Sigmoid colon (tissue), 7 donors: ENCODE data around the gene GPC1. TPM values are rescaled to one million over a fixed set of nuclear protein-coding genes. Genes with fewer than 3 reads are reported as not detected.

Experiments
- DNase-seq: peaks from one replicate; pipeline ENCODE4 v3.0.0-alpha.2; 2019
- H3K27ac ChIP-seq, 4 donors: fragments of 200-600 bp; sonication (generic); one replicate each; pipeline ENCODE4 v1.5.1; 2016 to 2019; ENCODE audit warnings: mild to moderate bottlenecking in 1 of 4
- H3K27me3 ChIP-seq, 3 donors: fragments of 200-600 bp; sonication (generic); one replicate each; pipeline ENCODE4 v1.5.1; 2019; ENCODE audit warnings: mild to moderate bottlenecking in 1 of 3
- H3K36me3 ChIP-seq, 4 donors: fragments of 200-600 bp; sonication (generic); one replicate each; pipeline ENCODE4 v1.5.1; 2016 to 2019
- H3K4me1 ChIP-seq, 4 donors: fragments of 200-600 bp; sonication (generic); one replicate each; pipeline ENCODE4 v1.5.1; 2017 to 2019
- H3K4me3 ChIP-seq, 4 donors: fragments of 200-600 bp; sonication (generic); one replicate each; pipeline ENCODE4 v1.5.1; 2017 to 2019; ENCODE audit warnings: mild to moderate bottlenecking in 2 of 4, moderate library complexity in 1 of 4
- H3K9me3 ChIP-seq, 4 donors: fragments of 200-600 bp in 3 of 4; sonication (generic) in 3 of 4; one replicate each; pipeline versions ENCODE4 v1.5.1 to v1.6.1; 2013 to 2019
- CTCF ChIP-seq, 4 experiments: fragments of 450-650 bp in 3 of 4; fragments of 200-600 bp in 1 of 4; IDR thresholded peaks; one replicate each; pipeline ENCODE4 v1.5.1; 2016 to 2019; ENCODE audit warnings: antibody characterized with exemption in 4 of 4, mild to moderate bottlenecking in 3 of 4, moderate library complexity in 2 of 4
- EP300 ChIP-seq, 4 donors: sonication (generic); formaldehyde crosslinking; IDR thresholded peaks; one replicate each; pipeline ENCODE4 v1.6.1; 2017; ENCODE audit warnings: antibody characterized with exemption in 4 of 4
- POLR2A ChIP-seq, 2 donors: fragments of 450-650 bp; IDR thresholded peaks; one replicate each; pipeline ENCODE4 v1.6.1; 2016; ENCODE audit warnings: antibody characterized with exemption in 2 of 2, mild to moderate bottlenecking in 2 of 2, moderate library complexity in 2 of 2
- POLR2AphosphoS5 ChIP-seq, 4 donors: sonication (generic); formaldehyde crosslinking; IDR thresholded peaks; one replicate each; pipeline ENCODE4 v1.6.1; 2017; ENCODE audit warnings: antibody characterized with exemption in 4 of 4
- WGBS, 2 donors: extraction: QIAGEN DNeasy Blood & Tissue Kit; methylation state at CpG; one replicate each; pipeline ENCODE4 v1.1.7; 2013; 5-methylcytosine and 5-hydroxymethylcytosine counted together
- intact Hi-C: fragments of 100-400 bp; cut with DNase I; formaldehyde crosslinking; loops from one replicate; pipeline ENCODE4 v1.15.1; 2023
- polyA plus RNA-seq, 3 donors: library from polyadenylated mRNA; stranded (reverse); fragments of 200-250 nt; gene quantifications; one replicate each; pipeline ENCODE4 v1.2.3, GENCODE V29; 2013
- total RNA-seq, 4 donors: library from RNA; depleted of rRNA; stranded (reverse); fragments of >200 nt; gene quantifications; one replicate each; pipeline ENCODE4 v1.1.0, GENCODE V29; 2016
- donor health status: healthy with polysubstance abuse.
- donor health status: Bipolar disorder and iron deficiency.
- donor health status: healthy.

The GPC1 gene
- total and polyA plus RNA-seq, 7 donors = 3.0 to 30.7 (median 15.8) TPM

- no peaks in the 10 kb centered on the region for H3K9me3 ChIP-seq
- H3K27ac ChIP-seq = no peak overlapping the region
- peaks cover 0 to 50% (median 12%) of the 10 kb centered on the region in 4 donors for H3K36me3 ChIP-seq
- H3K4me3 ChIP-seq = no peak overlapping the region
- no peaks in the 10 kb centered on the region for H3K27me3 ChIP-seq
- intact Hi-C loops = no loop called here
- 79 to 81% methylated on average over 28 of the region's 28 CpGs for WGBS, 2 donors
- no peak for TF ChIP-seq EP300 (IDR thresholded peaks at IDR 0.05)
- no peak for TF ChIP-seq CTCF (IDR thresholded peaks at IDR 0.05)
- no peak for TF ChIP-seq POLR2AphosphoS5 (IDR thresholded peaks at IDR 0.05)
- no peak for TF ChIP-seq POLR2A (IDR thresholded peaks at IDR 0.05)
- peak; percentile 48 for DNase-seq
- H3K4me1 ChIP-seq = no peaks in the 10 kb centered on the region
These were observed 30.5 kb downstream of the GPC1 start for GRCh38 chr2:240465765-240466578.

- peaks cover 0 to 46% (median 12%) of the 10 kb centered on the region in 4 donors for H3K36me3 ChIP-seq
These were observed 31.2 kb downstream of the GPC1 start for GRCh38 chr2:240466579-240467148.

GRCh38 chr2:240467149-240467642 is 31.7 kb downstream of the GPC1 start:
- peak; percentile 62 for DNase-seq
- Histone ChIP-seq H3K4me1 (no peaks in the 10 kb centered on the region), H3K27me3 (no peaks in the 10 kb centered on the region), H3K9me3 (no peaks in the 10 kb centered on the region), H3K4me3 (no peak overlapping the region), H3K36me3 (peaks cover 0 to 41% (median 12%) of the 10 kb centered on the region in 4 donors), H3K27ac (no peak overlapping the region)
- intact Hi-C loops = no loop called here
- 78 to 82% methylated on average over 12 of the region's 12 CpGs for WGBS, 2 donors
- TF ChIP-seq POLR2AphosphoS5 (IDR thresholded peaks at IDR 0.05) = no peak
- TF ChIP-seq POLR2A (IDR thresholded peaks at IDR 0.05) = no peak
- TF ChIP-seq CTCF (IDR thresholded peaks at IDR 0.05) = no peak
- no peak for TF ChIP-seq EP300 (IDR thresholded peaks at IDR 0.05)

More at GRCh38 chr2:240466579-240467148, 31.2 kb downstream of the GPC1 start:
- Histone ChIP-seq H3K27me3 (no peaks in the 10 kb centered on the region), H3K9me3 (no peaks in the 10 kb centered on the region), H3K4me1 (no peaks in the 10 kb centered on the region), H3K4me3 (no peak overlapping the region), H3K27ac (no peak overlapping the region)
- peak; percentile 59 for DNase-seq
- WGBS, 2 donors = 76 to 87% methylated on average over 19 of the region's 19 CpGs
- intact Hi-C loops = no loop called here
- TF ChIP-seq POLR2AphosphoS5 (IDR thresholded peaks at IDR 0.05) (no peak), POLR2A (IDR thresholded peaks at IDR 0.05) (no peak), EP300 (IDR thresholded peaks at IDR 0.05) (no peak), CTCF (IDR thresholded peaks at IDR 0.05) (no peak)

- no peaks in the 10 kb centered on the region for H3K27me3 ChIP-seq
- intact Hi-C loops = no loop called here
- H3K27ac ChIP-seq = no peak overlapping the region
- peaks cover 0 to 35% (median 12%) of the 10 kb centered on the region in 4 donors for H3K36me3 ChIP-seq
- peak; percentile 58 for DNase-seq
- 85 to 87% methylated on average over 22 of the region's 22 CpGs for WGBS, 2 donors
- no peaks in the 10 kb centered on the region for H3K9me3 ChIP-seq
- no peaks in the 10 kb centered on the region for H3K4me1 ChIP-seq
- TF ChIP-seq EP300 (IDR thresholded peaks at IDR 0.05) = no peak
- no peak for TF ChIP-seq POLR2A (IDR thresholded peaks at IDR 0.05)
- TF ChIP-seq POLR2AphosphoS5 (IDR thresholded peaks at IDR 0.05) = no peak
- no peak for TF ChIP-seq CTCF (IDR thresholded peaks at IDR 0.05)
- no peak overlapping the region for H3K4me3 ChIP-seq
These were observed 32.3 kb downstream of the GPC1 start for GRCh38 chr2:240467659-240468302.
